HCT116 (cell line): ENCODE results near the gene MMP26.

ENCODE experiments used
- CEBPB ChIP-seq: IDR thresholded peaks from 2 replicates; pipeline ENCODE4 v1.6.1; 2012; ENCODE audit warnings: low read depth
- EGR1 ChIP-seq: IDR thresholded peaks from 2 replicates; pipeline ENCODE4 v1.6.1; 2012; ENCODE audit warnings: low read depth
- EZH2 ChIP-seq: fragments of 200-600 bp; sonication (generic); IDR thresholded peaks from 2 replicates; pipeline ENCODE4 v1.6.1; 2017; ENCODE audit warnings: antibody characterized with exemption, mixed run types
- EZH2phosphoT487 ChIP-seq: fragments of 200-600 bp; IDR thresholded peaks from 2 replicates; pipeline ENCODE4 v1.6.1; 2018; ENCODE audit warnings: antibody characterized with exemption, borderline replicate concordance
- FOSL1 ChIP-seq: IDR thresholded peaks from 2 replicates; pipeline ENCODE4 v1.6.1; 2012; ENCODE audit warnings: low read depth
- JUND ChIP-seq: IDR thresholded peaks from 2 replicates; pipeline ENCODE4 v1.6.1; 2012
- MAX ChIP-seq: IDR thresholded peaks from 2 replicates; pipeline ENCODE4 v1.6.1; 2012
- POLR2A ChIP-seq: IDR thresholded peaks from 2 replicates; pipeline ENCODE4 v1.7.0; 2011; ENCODE audit warnings: borderline replicate concordance; ENCODE audit not compliant: insufficient read depth, insufficient read length; ENCODE audit errors: extremely low read depth
- POLR2AphosphoS5 ChIP-seq: IDR thresholded peaks from 2 replicates; pipeline ENCODE4 v1.6.1; 2011; ENCODE audit warnings: mild to moderate bottlenecking, low read depth, low read length, moderate library complexity
- SIN3A ChIP-seq: IDR thresholded peaks from 2 replicates; pipeline ENCODE4 v1.6.1; 2012; ENCODE audit warnings: low read depth
- SRF ChIP-seq: IDR thresholded peaks from 2 replicates; pipeline ENCODE4 v1.6.1; 2012; ENCODE audit warnings: low read depth
- TF ChIP-seq, protein P1 (sequence below), 3 experiments: fragments of 200-600 bp in 1 of 3; sonication (generic) in 1 of 3; IDR thresholded peaks in 2 of 3; conservative IDR thresholded peaks in 1 of 3; 2 replicates each; pipeline ENCODE4 v1.5.1; 2012 to 2017; ENCODE audit warnings: low read depth in 2 of 3, low read length in 2 of 3, antibody characterized with exemption in 1 of 3, borderline replicate concordance in 1 of 3, control low read depth in 1 of 3, mild to moderate bottlenecking in 1 of 3, mixed read lengths in 1 of 3, mixed run types in 1 of 3, moderate library complexity in 1 of 3; ENCODE audit not compliant: insufficient read depth in 1 of 3

DNA sequence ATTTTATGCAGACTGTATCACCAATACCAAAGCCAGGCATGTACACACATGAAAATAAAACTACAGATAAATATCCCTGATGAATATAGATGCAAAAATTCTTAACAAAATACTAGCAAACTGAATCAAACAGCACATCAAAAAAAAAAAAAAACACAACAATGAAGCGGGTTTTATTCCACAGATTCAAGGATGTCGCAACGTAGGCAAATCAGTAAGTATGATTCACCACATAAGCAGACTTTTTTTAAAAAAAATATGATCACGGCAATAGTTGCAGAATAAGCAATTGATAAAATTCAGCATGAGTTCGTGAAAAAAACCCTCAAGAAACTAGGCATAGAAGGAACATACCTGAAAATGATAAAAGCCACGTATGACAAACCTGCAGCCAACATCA is 43.9 kb downstream of the MMP26 start:
- no peak for TF ChIP-seq POLR2A
- no peak for TF ChIP-seq FOSL1
- TF ChIP-seq, protein P1, sequence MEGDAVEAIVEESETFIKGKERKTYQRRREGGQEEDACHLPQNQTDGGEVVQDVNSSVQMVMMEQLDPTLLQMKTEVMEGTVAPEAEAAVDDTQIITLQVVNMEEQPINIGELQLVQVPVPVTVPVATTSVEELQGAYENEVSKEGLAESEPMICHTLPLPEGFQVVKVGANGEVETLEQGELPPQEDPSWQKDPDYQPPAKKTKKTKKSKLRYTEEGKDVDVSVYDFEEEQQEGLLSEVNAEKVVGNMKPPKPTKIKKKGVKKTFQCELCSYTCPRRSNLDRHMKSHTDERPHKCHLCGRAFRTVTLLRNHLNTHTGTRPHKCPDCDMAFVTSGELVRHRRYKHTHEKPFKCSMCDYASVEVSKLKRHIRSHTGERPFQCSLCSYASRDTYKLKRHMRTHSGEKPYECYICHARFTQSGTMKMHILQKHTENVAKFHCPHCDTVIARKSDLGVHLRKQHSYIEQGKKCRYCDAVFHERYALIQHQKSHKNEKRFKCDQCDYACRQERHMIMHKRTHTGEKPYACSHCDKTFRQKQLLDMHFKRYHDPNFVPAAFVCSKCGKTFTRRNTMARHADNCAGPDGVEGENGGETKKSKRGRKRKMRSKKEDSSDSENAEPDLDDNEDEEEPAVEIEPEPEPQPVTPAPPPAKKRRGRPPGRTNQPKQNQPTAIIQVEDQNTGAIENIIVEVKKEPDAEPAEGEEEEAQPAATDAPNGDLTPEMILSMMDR (IDR thresholded peaks at IDR 0.05 in 2 of 3, conservative IDR thresholded peaks at IDR 0.05 in 1 of 3; ENCODE audit: borderline replicate concordance in 1 of 3, insufficient read depth in 1 of 3, low read depth in 2 of 3, low read length in 2 of 3): no peak
- no peak for TF ChIP-seq CEBPB
- no peak for TF ChIP-seq EZH2phosphoT487
- no peak for TF ChIP-seq EZH2
- TF ChIP-seq SRF: no peak
- no peak for TF ChIP-seq SIN3A
- no peak for TF ChIP-seq MAX
- no peak for TF ChIP-seq POLR2AphosphoS5
- no peak for TF ChIP-seq EGR1
- TF ChIP-seq JUND: no peak
